Measurements from ENCODE around the gene OR2T4.

- TF ChIP-seq CTCF (IDR thresholded peaks at IDR 0.05) = no peak
- no peak for TF ChIP-seq POLR2A (IDR thresholded peaks at IDR 0.05)
These were observed 13.0 kb upstream of the OR2T4 start, which contains the start of gene OR14C36 for GRCh38 chr1:248348475-248348874.

Data from lower leg skin (tissue), 3 donors.